ENCODE data around the gene C6orf163. TPM values are rescaled to one million over a fixed set of nuclear protein-coding genes. Genes with fewer than 3 reads are reported as not detected.

Gene C6orf163
- total and polyA plus RNA-seq, 2 experiments from 2014 or later = 2.8 to 4.3 TPM

DNA sequence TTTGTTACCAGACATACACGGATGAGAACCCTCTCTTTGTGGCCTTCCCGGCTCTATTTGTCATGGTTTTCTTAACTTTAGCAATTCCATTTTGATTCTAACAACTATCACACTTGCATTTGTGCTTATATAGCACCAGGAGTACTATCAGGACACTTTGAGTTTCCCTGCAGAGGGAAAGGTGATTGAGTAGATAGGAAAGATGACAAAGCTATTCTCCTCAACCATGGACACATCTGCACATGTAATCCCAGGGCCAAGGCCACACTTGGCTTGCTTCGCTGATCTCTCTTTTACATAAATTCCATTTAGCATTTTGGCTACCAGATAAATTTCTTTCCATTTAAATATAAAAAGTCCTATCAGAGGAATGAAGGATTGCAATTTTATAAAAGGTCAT lies 39.8 kb downstream of the C6orf163 start:
- TF ChIP-seq, protein P1, sequence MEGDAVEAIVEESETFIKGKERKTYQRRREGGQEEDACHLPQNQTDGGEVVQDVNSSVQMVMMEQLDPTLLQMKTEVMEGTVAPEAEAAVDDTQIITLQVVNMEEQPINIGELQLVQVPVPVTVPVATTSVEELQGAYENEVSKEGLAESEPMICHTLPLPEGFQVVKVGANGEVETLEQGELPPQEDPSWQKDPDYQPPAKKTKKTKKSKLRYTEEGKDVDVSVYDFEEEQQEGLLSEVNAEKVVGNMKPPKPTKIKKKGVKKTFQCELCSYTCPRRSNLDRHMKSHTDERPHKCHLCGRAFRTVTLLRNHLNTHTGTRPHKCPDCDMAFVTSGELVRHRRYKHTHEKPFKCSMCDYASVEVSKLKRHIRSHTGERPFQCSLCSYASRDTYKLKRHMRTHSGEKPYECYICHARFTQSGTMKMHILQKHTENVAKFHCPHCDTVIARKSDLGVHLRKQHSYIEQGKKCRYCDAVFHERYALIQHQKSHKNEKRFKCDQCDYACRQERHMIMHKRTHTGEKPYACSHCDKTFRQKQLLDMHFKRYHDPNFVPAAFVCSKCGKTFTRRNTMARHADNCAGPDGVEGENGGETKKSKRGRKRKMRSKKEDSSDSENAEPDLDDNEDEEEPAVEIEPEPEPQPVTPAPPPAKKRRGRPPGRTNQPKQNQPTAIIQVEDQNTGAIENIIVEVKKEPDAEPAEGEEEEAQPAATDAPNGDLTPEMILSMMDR (IDR thresholded peaks at IDR 0.05; ENCODE audit: low read depth, low read length) = no peak
- Histone ChIP-seq H3K36me3 (no peaks in the 10 kb centered on the region), H3K9me3 (ENCODE audit: low read depth) (no peaks in the 10 kb centered on the region), H3K4me3 (no peak overlapping the region), H3K4me1 (ENCODE audit: low read depth) (no peaks in the 10 kb centered on the region), H3K27ac (no peak overlapping the region), H3K27me3 (no peaks in the 10 kb centered on the region)
- no peak for DNase-seq (ENCODE audit: low read depth in 1 of 2, low spot score in 1 of 2)

DNA sequence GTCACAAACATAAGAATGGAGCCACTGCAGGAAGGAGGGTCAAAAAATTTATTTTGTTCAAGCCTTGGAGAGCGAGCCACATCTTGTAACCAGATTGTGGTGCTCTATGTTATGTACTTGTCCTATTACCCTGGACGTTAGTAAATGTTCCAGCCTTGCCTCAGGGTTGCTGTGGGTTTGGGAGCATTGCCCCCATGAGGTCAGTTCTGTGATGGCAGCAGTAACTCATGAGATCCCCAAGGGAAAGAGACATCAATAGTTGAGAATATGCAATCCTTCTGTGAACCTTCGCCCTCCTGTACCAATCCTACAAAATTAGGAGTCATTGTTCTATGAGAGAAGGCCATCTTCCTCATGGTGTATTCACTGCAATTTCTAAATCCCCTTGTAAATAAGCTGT lies 46.7 kb downstream of the C6orf163 start:
- DNase-seq (ENCODE audit: low read depth in 1 of 2, low spot score in 1 of 2) = peak; percentile 52 to 66

DNA sequence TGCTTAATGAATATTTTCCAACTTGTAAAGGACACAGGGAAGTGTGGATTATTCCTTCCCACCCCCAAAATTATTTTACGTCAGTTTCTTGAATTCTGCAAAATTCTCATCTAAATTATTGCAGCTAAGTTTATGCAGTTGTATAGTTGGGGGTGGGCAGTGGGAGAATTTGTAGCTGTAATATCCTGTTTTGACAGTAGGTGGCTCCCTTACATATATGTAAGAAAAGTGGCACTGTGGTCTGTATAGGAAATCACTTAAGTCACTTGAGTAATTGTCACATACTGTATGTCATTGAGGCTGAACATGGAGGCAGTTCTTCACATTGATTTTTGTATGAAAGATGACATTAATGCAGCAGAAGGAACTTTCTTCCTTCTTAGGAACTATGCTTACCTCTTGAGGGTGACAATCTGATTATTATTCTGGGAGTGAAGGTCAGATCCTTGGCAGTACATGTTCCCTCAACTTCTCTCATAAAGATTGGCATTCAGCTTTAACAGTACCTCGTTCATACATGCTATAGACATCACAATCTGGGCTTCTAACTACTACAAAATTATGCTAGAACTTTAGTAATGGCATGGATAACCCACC lies 48.5 kb downstream of the C6orf163 start:
- peak; percentile 79 to 80 for DNase-seq (ENCODE audit: low read depth in 1 of 2, low spot score in 1 of 2)
- TF ChIP-seq, protein P1 (IDR thresholded peaks at IDR 0.05; ENCODE audit: low read depth, low read length) = peak; percentile 65
- no peaks in the 10 kb centered on the region for H3K4me1 ChIP-seq (ENCODE audit: low read depth)

More for the DNA sequence above, 46.7 kb downstream of the C6orf163 start:
- Histone ChIP-seq H3K4me1 (ENCODE audit: low read depth) (no peaks in the 10 kb centered on the region), H3K27me3 (no peaks in the 10 kb centered on the region), H3K36me3 (no peaks in the 10 kb centered on the region), H3K4me3 (no peak overlapping the region), H3K27ac (no peak overlapping the region), H3K9me3 (ENCODE audit: low read depth) (no peaks in the 10 kb centered on the region)
- TF ChIP-seq, protein P1 (IDR thresholded peaks at IDR 0.05; ENCODE audit: low read depth, low read length) = peak; percentile 55

DNA sequence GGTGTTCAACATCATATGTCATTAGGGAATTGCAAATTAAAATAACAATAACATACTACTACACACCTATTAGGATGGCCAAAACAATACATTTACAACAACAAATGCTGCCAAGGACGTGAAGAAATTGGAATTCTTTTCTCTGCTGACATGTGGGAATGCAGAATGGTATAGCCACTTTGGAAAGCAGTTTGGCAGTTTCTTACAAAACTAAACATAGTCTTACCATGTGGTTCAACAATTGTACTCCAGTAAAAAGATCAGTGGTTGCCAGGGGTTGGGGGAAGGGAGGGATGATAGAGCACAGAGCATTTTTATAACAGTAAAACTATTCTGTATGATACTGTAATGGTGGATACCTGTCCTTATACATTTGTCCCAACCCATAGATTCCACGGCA lies 50.8 kb downstream of the C6orf163 start:
- H3K36me3 ChIP-seq = no peaks in the 10 kb centered on the region
- TF ChIP-seq, protein P1 (IDR thresholded peaks at IDR 0.05; ENCODE audit: low read depth, low read length) = no peak
- H3K4me1 ChIP-seq (ENCODE audit: low read depth) = no peaks in the 10 kb centered on the region
- H3K27me3 ChIP-seq = no peaks in the 10 kb centered on the region
- no peak overlapping the region for H3K27ac ChIP-seq
- H3K9me3 ChIP-seq (ENCODE audit: low read depth) = no peaks in the 10 kb centered on the region
- no peak for DNase-seq (ENCODE audit: low read depth in 1 of 2, low spot score in 1 of 2)
- H3K4me3 ChIP-seq = no peak overlapping the region

More for the DNA sequence above, 48.5 kb downstream of the C6orf163 start:
- no peaks in the 10 kb centered on the region for H3K36me3 ChIP-seq
- H3K4me3 ChIP-seq = no peak overlapping the region
- no peaks in the 10 kb centered on the region for H3K27me3 ChIP-seq
- no peak overlapping the region for H3K27ac ChIP-seq
- H3K9me3 ChIP-seq (ENCODE audit: low read depth) = no peaks in the 10 kb centered on the region

DNA sequence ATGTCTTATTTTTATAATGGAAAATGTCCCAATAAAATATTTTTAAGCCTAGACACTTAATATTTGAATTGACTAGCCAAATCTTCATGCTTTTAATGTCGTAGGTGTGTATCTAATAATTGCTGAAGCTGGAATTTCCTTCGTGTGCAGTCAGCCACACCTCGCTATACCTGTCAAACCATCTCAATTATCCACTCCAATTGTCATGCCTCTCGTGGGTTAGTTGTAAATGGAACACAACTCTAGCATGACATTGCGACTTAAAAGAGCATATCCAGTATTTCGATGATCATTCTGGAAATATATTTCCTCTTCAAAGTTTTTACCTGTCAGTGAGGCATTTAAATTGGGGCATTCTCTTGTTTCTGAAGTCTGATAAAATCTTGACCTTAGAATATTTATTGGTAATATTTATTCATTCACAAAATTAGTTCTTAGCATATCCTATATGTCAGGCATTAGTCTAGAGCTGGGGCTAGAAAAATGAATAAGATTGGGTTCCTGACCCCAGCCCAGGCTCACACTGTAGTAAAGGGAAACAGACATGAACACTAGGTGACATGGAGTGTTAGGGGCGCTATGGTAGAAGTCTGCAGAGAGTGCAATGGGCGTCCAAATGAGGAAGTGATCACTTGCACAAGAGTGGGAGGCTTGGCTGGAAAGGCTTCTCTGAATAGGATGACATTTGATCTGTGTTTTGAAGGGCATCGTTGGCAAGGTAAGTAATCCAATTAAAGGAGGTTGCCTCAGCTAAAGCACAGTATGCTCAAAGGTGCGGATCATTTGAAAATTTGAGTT lies 52.2 kb downstream of the C6orf163 start:
- Histone ChIP-seq H3K9me3 (ENCODE audit: low read depth) (no peaks in the 10 kb centered on the region), H3K4me3 (no peak overlapping the region), H3K27me3 (no peaks in the 10 kb centered on the region), H3K27ac (no peak overlapping the region), H3K4me1 (ENCODE audit: low read depth) (no peaks in the 10 kb centered on the region), H3K36me3 (no peaks in the 10 kb centered on the region)
- TF ChIP-seq, protein P1 (IDR thresholded peaks at IDR 0.05; ENCODE audit: low read depth, low read length) = no peak
- no peak for DNase-seq (ENCODE audit: low read depth in 1 of 2, low spot score in 1 of 2)

Measured in cardiac muscle cell (in vitro differentiated cells and primary cell).